ENCODE results near the gene DDO.

The DDO gene

DNA sequence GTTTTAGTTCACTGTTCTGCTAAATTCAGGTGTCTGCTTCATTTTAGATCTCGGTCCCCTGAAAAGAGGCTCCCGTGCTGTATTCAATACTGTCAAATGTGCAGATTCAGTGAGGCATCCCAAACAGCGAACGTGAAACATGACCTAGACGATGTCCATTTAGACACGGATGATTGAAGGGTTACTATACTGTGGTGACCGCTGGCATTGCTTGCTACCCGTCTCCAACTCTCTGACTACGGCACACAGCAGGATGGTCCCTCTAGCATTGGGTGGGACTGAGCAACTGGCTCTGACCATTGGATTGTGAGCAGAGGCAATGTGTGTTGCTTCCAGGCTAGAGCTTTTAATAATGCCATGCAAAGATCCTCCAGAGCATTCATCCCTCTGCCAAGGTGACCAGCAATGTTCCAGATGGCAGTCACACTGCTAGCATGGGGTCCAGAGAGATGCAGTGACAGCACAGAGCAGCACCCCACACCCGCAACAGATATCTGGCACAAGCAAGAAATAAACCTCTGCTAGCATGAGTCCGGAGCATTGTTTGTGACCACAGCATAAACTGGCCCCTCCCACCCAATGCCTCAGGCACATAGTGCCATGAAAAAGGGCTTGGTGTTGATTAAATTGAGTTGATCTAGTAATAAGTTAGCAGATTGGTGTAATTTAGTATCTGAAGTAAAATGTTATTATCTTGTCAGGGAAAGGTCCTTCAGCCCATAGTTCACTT lies 66.2 kb downstream of the DDO start:
- DNase-seq (ENCODE audit: low read depth in 4 of 4, low spot score in 1 of 4): no peak

DNA sequence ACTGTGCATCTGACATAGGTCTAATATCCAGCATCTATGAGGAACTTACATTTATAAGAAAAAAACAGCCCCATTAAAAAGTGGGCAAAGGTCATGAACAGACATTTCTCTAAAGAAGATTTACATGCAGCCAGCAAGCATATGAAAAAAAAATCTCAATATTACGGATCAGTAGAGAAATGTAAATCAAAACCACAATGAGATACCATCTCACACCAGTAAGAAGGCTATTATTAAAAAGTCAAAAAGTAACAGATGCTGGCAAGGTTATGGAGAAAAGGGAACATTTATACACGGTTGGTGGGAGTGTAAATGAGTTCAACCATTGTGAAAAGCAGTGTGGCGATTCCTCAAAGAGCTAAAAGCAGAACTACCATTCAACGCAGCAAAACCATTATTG lies 70.3 kb downstream of the DDO start:
- no peak for DNase-seq (ENCODE audit: low read depth in 4 of 4, low spot score in 1 of 4)

DNA sequence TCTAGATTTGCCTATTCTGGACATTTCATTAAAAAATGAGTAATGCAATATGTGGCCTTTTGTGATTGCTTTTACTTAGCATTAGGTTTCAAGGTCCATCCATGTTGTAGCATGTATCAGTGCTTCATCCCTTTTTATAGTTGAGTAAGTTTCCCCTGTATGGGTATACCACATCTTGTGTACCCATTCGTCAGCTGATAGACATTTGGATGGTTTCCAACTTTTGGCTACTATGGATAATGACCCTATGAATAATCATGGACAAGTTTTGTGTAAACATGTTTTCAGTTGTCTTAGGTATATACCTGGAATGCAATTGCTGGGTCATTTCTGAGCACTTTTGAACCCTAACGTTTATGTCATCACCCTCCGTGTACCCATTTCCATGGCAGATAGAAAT lies 72.6 kb downstream of the DDO start:
- DNase-seq (ENCODE audit: low read depth in 4 of 4, low spot score in 1 of 4): no peak

All from stimulated activated CD4-positive, alpha-beta T cell treated with anti-CD3 and anti-CD28 coated beads, Interleukin-1b, Interleukin-23, amount 100 ng/mL, for 24 hours (primary cell).